OCI-LY7 (cell line): Measurements from ENCODE around the gene MSLN.

ENCODE experiments used
- CTCF ChIP-seq: fragments of 200-600 bp; sonication (generic); conservative IDR thresholded peaks from 2 replicates; pipeline ENCODE4 v1.5.1; 2014; ENCODE audit warnings: mild to moderate bottlenecking, antibody characterized with exemption, low read length, moderate library complexity, mixed read lengths
- EZH2phosphoT487 ChIP-seq: fragments of 200-600 bp; sonication (generic); IDR thresholded peaks from 2 replicates; pipeline ENCODE4 v1.6.1; 2018; ENCODE audit warnings: low read depth, borderline replicate concordance, mild to moderate bottlenecking, mixed run types, antibody characterized with exemption, low read length, moderate library complexity, mixed read lengths

- TF ChIP-seq CTCF (no peak), EZH2phosphoT487 (no peak)
These were observed 12.4 kb downstream of the MSLN start for GRCh38 chr16:772959-773358.
